CD14-positive monocyte (primary cell): ENCODE results near the gene ASTN1. TPM values are rescaled to one million over a fixed set of nuclear protein-coding genes. Genes with fewer than 3 reads are reported as not detected.

Experiments
- DNase-seq, 3 donors: peaks; one replicate each; pipeline ENCODE4 v3.0.0-alpha.2; 2011 to 2022
- H2AFZ ChIP-seq: 2 replicates; pipeline ENCODE4 v1.6.0; 2012; ENCODE audit warnings: mild to moderate bottlenecking, low read depth, low read length, inconsistent platforms; ENCODE audit not compliant: insufficient read depth, poor library complexity, severe bottlenecking
- H3K27ac ChIP-seq, 2 donors: 1 replicate in 1 of 2; 2 replicates in 1 of 2; pipeline ENCODE4 v1.5.1; 2012 to 2013; ENCODE audit warnings: low read length in 2 of 2, control low read depth in 1 of 2, inconsistent platforms in 1 of 2, low read depth in 1 of 2, mild to moderate bottlenecking in 1 of 2
- H3K27me3 ChIP-seq, 2 donors: one replicate each; pipeline versions ENCODE4 v1.6.0 to v1.6.1; 2011 to 2013; ENCODE audit warnings: low read length in 2 of 2; ENCODE audit not compliant: control insufficient read depth in 2 of 2, insufficient read depth in 2 of 2
- H3K36me3 ChIP-seq, 2 donors: replicated peaks in 1 of 2; 1 replicate in 1 of 2; 2 replicates in 1 of 2; pipeline versions ENCODE4 v1.5.1 to v1.6.1; 2012 to 2013; ENCODE audit warnings: low read length in 2 of 2, control low read depth in 1 of 2, inconsistent platforms in 1 of 2, mild to moderate bottlenecking in 1 of 2; ENCODE audit not compliant: insufficient read depth in 2 of 2, control insufficient read depth in 1 of 2
- H3K4me1 ChIP-seq, 2 donors: 1 replicate in 1 of 2; 2 replicates in 1 of 2; pipeline versions ENCODE4 v1.5.1 to v1.6.1; 2012 to 2013; ENCODE audit warnings: low read length in 2 of 2, control low read depth in 1 of 2, inconsistent platforms in 1 of 2, mild to moderate bottlenecking in 1 of 2, moderate library complexity in 1 of 2; ENCODE audit not compliant: insufficient read depth in 2 of 2, control insufficient read depth in 1 of 2
- H3K4me2 ChIP-seq: replicated peaks from 2 replicates; pipeline ENCODE3; 2012; ENCODE audit warnings: low read length, moderate library complexity, mild to moderate bottlenecking; ENCODE audit not compliant: poor library complexity, severe bottlenecking; ENCODE audit errors: extremely low read depth
- H3K4me3 ChIP-seq, 3 experiments: fragments of 200-600 bp in 1 of 3; sonication (generic) in 1 of 3; replicated peaks in 1 of 3; 1 replicate in 2 of 3; 2 replicates in 1 of 3; pipeline ENCODE4 v1.5.1; 2011 to 2013; ENCODE audit warnings: low read length in 3 of 3, mild to moderate bottlenecking in 3 of 3, control low read depth in 2 of 3, low read depth in 2 of 3, inconsistent platforms in 1 of 3, moderate library complexity in 1 of 3
- H3K79me2 ChIP-seq: 2 replicates; pipeline ENCODE4 v1.6.0; 2012; ENCODE audit warnings: mild to moderate bottlenecking, control low read depth, inconsistent platforms, low read length, moderate library complexity; ENCODE audit not compliant: insufficient read depth
- H3K9ac ChIP-seq: 2 replicates; pipeline ENCODE4 v1.6.0; 2017; ENCODE audit warnings: low read length, mild to moderate bottlenecking; ENCODE audit not compliant: insufficient read depth, poor library complexity, severe bottlenecking
- H3K9me3 ChIP-seq, 2 donors: replicated peaks in 1 of 2; 1 replicate in 1 of 2; 2 replicates in 1 of 2; pipeline versions ENCODE4 v1.5.1 to v1.6.1; 2012 to 2013; ENCODE audit warnings: low read length in 2 of 2, control low read depth in 1 of 2; ENCODE audit not compliant: control insufficient read depth in 1 of 2, insufficient read depth in 1 of 2
- H4K20me1 ChIP-seq: 2 replicates; pipeline ENCODE4 v1.6.0; 2012; ENCODE audit warnings: mild to moderate bottlenecking, low read length, control low read depth, moderate library complexity; ENCODE audit not compliant: insufficient read depth
- H3K27ac Mint-ChIP-seq, 7 donors: one replicate each; pipeline ENCODE4 v1.8.0; 2020; ENCODE audit warnings: mild to moderate bottlenecking in 7 of 7, mixed read lengths in 7 of 7, moderate library complexity in 6 of 7, inconsistent platforms in 2 of 7
- H3K27me3 Mint-ChIP-seq, 3 donors: one replicate each; pipeline ENCODE4 v1.8.0; 2021 to 2022; ENCODE audit warnings: low read depth in 3 of 3, mild to moderate bottlenecking in 3 of 3, mixed read lengths in 3 of 3, moderate library complexity in 3 of 3, inconsistent platforms in 1 of 3
- H3K36me3 Mint-ChIP-seq, 2 donors: one replicate each; pipeline ENCODE4 v1.8.0; 2020; ENCODE audit warnings: mixed read lengths in 2 of 2, inconsistent platforms in 1 of 2, mild to moderate bottlenecking in 1 of 2
- H3K4me1 Mint-ChIP-seq: one replicate; pipeline ENCODE4 v1.8.0; 2020; ENCODE audit warnings: mild to moderate bottlenecking, mixed read lengths
- H3K4me3 Mint-ChIP-seq, 2 donors: one replicate each; pipeline ENCODE4 v1.8.0; 2020; ENCODE audit warnings: mild to moderate bottlenecking in 2 of 2, mixed read lengths in 2 of 2, moderate library complexity in 1 of 2
- H3K9me3 Mint-ChIP-seq, 7 donors: one replicate each; pipeline ENCODE4 v1.8.0; 2020 to 2022; ENCODE audit warnings: mixed read lengths in 7 of 7, mild to moderate bottlenecking in 6 of 7, moderate library complexity in 6 of 7, inconsistent platforms in 2 of 7
- WGBS: methylation state at CpG from one replicate; pipeline ENCODE4 v1.1.5; 2013; ENCODE audit warnings: missing lambda C conversion rate; ENCODE audit not compliant: insufficient coverage; 5-methylcytosine and 5-hydroxymethylcytosine counted together
- intact Hi-C, 2 donors: fragments of 100-400 bp; cut with micrococcal nuclease; formaldehyde crosslinking; loops; one replicate each; pipeline versions ENCODE4 v1.15.0 to v1.15.1; 2023
- polyA plus RNA-seq, 3 donors: library from polyadenylated mRNA; depleted of rRNA in 1 of 3; unstranded in 2 of 3; stranded (reverse) in 1 of 3; fragments of 300-500 nt in 2 of 3; fragments of >200 nt in 1 of 3; fragmentation: Illumina TruSeq in 2 of 3; gene quantifications; 1 replicate in 2 of 3; 2 replicates in 1 of 3; pipeline ENCODE4 v1.2.3, GENCODE V29; 2012 to 2021
- TF ChIP-seq, protein P1 (sequence below): fragments of 200-600 bp; IDR thresholded peaks from one replicate; pipeline ENCODE4 v1.8.0; 2022; ENCODE audit warnings: antibody characterized with exemption, mild to moderate bottlenecking

Gene ASTN1
- polyA plus RNA-seq, 3 donors, result not detected

DNA sequence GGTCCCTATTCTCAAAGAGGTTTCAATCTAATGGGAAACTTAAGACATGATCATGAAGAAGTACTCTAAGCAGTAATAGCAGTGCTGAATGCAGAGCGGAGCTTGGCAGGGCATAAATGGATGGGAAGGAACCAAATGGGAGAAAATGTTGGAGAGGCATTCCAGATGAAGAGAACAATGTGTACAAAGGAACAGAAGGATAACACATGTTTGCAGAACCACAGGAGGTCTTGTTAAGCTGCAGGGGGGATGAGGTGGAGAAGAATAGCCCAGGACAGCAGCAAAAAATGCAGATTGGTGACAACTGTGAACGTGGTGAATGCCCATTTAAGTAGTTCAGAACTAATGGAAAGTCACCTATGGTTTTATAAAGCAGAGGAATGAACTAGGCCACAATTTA is 99.1 kb downstream of the ASTN1 start:
- H4K20me1 ChIP-seq, result no peaks in the 10 kb centered on the region
- H3K27ac ChIP-seq, result no peak overlapping the region
- no peaks in the 10 kb centered on the region for H3K79me2 ChIP-seq
- WGBS, result 64% methylated on average over 2 of the region's 2 CpGs
- no peaks in the 10 kb centered on the region for H3K36me3 ChIP-seq
- peaks cover 0 to 3% of the 10 kb centered on the region in 2 donors for H3K9me3 ChIP-seq
- TF ChIP-seq, protein P1, sequence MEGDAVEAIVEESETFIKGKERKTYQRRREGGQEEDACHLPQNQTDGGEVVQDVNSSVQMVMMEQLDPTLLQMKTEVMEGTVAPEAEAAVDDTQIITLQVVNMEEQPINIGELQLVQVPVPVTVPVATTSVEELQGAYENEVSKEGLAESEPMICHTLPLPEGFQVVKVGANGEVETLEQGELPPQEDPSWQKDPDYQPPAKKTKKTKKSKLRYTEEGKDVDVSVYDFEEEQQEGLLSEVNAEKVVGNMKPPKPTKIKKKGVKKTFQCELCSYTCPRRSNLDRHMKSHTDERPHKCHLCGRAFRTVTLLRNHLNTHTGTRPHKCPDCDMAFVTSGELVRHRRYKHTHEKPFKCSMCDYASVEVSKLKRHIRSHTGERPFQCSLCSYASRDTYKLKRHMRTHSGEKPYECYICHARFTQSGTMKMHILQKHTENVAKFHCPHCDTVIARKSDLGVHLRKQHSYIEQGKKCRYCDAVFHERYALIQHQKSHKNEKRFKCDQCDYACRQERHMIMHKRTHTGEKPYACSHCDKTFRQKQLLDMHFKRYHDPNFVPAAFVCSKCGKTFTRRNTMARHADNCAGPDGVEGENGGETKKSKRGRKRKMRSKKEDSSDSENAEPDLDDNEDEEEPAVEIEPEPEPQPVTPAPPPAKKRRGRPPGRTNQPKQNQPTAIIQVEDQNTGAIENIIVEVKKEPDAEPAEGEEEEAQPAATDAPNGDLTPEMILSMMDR, result no peak
- no peak overlapping the region for H2AFZ ChIP-seq
- Mint-ChIP-seq H3K36me3 (no peaks in the 10 kb centered on the region), H3K27me3 (no peaks in the 10 kb centered on the region), H3K9me3 (peaks cover 0 to 6% (median 3%) of the 10 kb centered on the region in 7 donors), H3K27ac (no peak overlapping the region), H3K4me1 (no peaks in the 10 kb centered on the region), H3K4me3 (no peak overlapping the region)
- DNase-seq, result no peak
- H3K4me1 ChIP-seq, result no peaks in the 10 kb centered on the region
- H3K4me3 ChIP-seq, result no peak overlapping the region
- intact Hi-C loops, result no loop called here
- H3K4me2 ChIP-seq, result no peak overlapping the region
- no peaks in the 10 kb centered on the region for H3K27me3 ChIP-seq
- H3K9ac ChIP-seq, result no peak overlapping the region

DNA sequence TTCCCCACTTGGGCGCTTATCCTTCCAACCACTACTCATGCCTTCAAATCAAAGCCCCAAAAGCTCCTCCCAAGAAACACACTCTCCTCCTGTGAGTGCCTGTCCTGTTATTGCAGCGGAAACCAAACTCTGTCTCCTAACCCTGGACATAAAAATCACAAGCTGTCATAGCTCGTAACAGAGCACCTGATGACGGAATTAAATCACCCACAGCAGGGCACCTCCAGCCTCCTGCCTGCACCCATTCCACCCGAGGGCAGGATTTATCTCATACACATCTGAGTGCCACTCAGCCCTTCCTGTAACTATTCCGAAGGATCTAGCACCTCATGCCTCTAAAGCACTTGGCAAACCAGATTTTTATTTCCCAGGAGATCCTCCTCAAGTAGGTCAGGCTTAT is 100.9 kb downstream of the ASTN1 start:
- no peak for DNase-seq
- Mint-ChIP-seq H3K36me3 (no peaks in the 10 kb centered on the region), H3K27me3 (peaks cover 0 to 2% (median 0%) of the 10 kb centered on the region in 3 donors), H3K27ac (no peak overlapping the region), H3K4me1 (no peaks in the 10 kb centered on the region), H3K9me3 (peaks cover 0 to 6% (median 3%) of the 10 kb centered on the region in 7 donors), H3K4me3 (no peak overlapping the region)
- Histone ChIP-seq H3K9ac (no peak overlapping the region), H3K36me3 (no peaks in the 10 kb centered on the region), H3K27ac (no peak overlapping the region), H3K9me3 (peaks cover 0 to 3% of the 10 kb centered on the region in 2 donors), H4K20me1 (no peaks in the 10 kb centered on the region), H3K27me3 (no peaks in the 10 kb centered on the region), H3K4me3 (no peak overlapping the region), H2AFZ (no peak overlapping the region), H3K4me1 (no peaks in the 10 kb centered on the region), H3K79me2 (no peaks in the 10 kb centered on the region), H3K4me2 (no peak overlapping the region)
- 82% methylated on average over 5 of the region's 6 CpGs for WGBS
- intact Hi-C loops, result no loop called here
- TF ChIP-seq, protein P1, result no peak
